ENCODE results near the gene CTBP1. TPM values are rescaled to one million over a fixed set of nuclear protein-coding genes. Genes with fewer than 3 reads are reported as not detected.

Gene CTBP1
- total and polyA plus RNA-seq, 9 of the 15 experiments (the other 6 are each of a cell fraction or from before 2014, with no cell fraction given) = 14.5 to 162 (median 68.2) TPM

DNA sequence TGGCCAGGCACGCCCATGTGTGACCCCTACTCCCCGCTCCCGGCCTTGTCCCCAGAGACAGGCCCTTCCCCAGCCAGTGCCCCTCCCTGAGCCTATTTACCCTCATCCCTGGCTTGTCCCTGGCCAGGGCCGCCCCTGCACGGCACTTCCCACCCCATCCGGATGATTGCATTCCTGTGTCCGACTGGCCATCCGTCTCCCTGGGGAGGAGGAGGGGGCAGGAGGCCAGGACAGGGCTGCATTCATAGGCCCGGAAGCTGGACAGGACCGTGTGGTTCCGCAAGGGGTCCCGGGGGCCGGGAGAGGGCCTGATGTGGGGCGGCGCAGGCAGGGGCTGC, 22.8 kb downstream of the CTBP1 start:
- BruUV-seq (replicated peaks) = no TSS peak
- H3K9me1 ChIP-seq (ENCODE audit: control insufficient read depth, insufficient read depth, low read length) = no peaks in the 10 kb centered on the region
- ATAC-seq (no peak), DNase-seq (ENCODE audit: extremely low read depth in 1 of 4, low spot score in 3 of 4) (no peak), FAIRE-seq (no peak)
- in situ Hi-C loops (cut with MboI) = no loop called here
- no peak overlapping the region for H2AFZ ChIP-seq (ENCODE audit: low read depth, low read length)
- no peaks in the 10 kb centered on the region for H4K20me1 ChIP-seq (replicated peaks; ENCODE audit: control insufficient read depth, insufficient read depth, low read length)
- peaks cover 94% of the 10 kb centered on the region for H3K36me3 ChIP-seq (ENCODE audit: control insufficient read depth, insufficient read depth, low read length)
- no peak overlapping the region for H3K9ac ChIP-seq (ENCODE audit: insufficient read depth in 1 of 2, low read depth in 2 of 2, low read length in 2 of 2)
- POLR2A ChIA-PET = no interaction called here
- no peaks in the 10 kb centered on the region for H3K79me2 ChIP-seq (ENCODE audit: control insufficient read depth, insufficient read depth, low read length)
- over 99% methylated on average over 12 of the region's 15 CpGs for WGBS (ENCODE audit: insufficient coverage, low coverage, missing lambda C conversion rate)
- no peak overlapping the region for H3K4me2 ChIP-seq (ENCODE audit: insufficient read depth, low read length)
- no peaks in the 10 kb centered on the region; a peak in 2 of 5 replicates for H3K27me3 ChIP-seq (ENCODE audit: control insufficient read depth in 2 of 2, insufficient read depth in 2 of 2, low read length in 2 of 2)
- no peak overlapping the region for H3K4me3 ChIP-seq
- peaks cover 0 to 4% of the 10 kb centered on the region in 2 experiments; a peak in 1 of 5 replicates for H3K4me1 ChIP-seq (replicated peaks in 1 of 2; ENCODE audit: control insufficient read depth in 2 of 2, insufficient read depth in 2 of 2, low read length in 2 of 2)
- H3K27ac ChIP-seq (ENCODE audit: extremely low read depth, low read depth, low read length) = no peak overlapping the region
- TF ChIP-seq CCNT2 (IDR thresholded peaks at IDR 0.05; ENCODE audit: borderline replicate concordance, extremely low read depth, insufficient read length, low read depth, low read length) (no peak), MEF2D (tag; conservative IDR thresholded peaks at IDR 0.05; ENCODE audit: low read depth) (no peak), ZNF586 (CRISPR knock-in tag; conservative IDR thresholded peaks at IDR 0.05) (no peak), CREB1 (IDR thresholded peaks at IDR 0.05) (no peak), CREB1 (CRISPR knock-in tag; IDR thresholded peaks at IDR 0.05) (no peak), FOXO4 (CRISPR knock-in tag; IDR thresholded peaks at IDR 0.05) (no peak), TAF9B (IDR thresholded peaks at IDR 0.05; ENCODE audit: partially characterized antibody) (no peak)
- TF ChIP-seq, protein P1, sequence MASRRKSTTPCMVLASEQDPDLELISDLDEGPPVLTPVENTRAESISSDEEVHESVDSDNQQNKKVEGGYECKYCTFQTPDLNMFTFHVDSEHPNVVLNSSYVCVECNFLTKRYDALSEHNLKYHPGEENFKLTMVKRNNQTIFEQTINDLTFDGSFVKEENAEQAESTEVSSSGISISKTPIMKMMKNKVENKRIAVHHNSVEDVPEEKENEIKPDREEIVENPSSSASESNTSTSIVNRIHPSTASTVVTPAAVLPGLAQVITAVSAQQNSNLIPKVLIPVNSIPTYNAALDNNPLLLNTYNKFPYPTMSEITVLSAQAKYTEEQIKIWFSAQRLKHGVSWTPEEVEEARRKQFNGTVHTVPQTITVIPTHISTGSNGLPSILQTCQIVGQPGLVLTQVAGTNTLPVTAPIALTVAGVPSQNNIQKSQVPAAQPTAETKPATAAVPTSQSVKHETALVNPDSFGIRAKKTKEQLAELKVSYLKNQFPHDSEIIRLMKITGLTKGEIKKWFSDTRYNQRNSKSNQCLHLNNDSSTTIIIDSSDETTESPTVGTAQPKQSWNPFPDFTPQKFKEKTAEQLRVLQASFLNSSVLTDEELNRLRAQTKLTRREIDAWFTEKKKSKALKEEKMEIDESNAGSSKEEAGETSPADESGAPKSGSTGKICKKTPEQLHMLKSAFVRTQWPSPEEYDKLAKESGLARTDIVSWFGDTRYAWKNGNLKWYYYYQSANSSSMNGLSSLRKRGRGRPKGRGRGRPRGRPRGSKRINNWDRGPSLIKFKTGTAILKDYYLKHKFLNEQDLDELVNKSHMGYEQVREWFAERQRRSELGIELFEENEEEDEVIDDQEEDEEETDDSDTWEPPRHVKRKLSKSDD (conservative IDR thresholded peaks at IDR 0.05; ENCODE audit: low read length) = no peak
- TF ChIP-seq, protein P2, sequence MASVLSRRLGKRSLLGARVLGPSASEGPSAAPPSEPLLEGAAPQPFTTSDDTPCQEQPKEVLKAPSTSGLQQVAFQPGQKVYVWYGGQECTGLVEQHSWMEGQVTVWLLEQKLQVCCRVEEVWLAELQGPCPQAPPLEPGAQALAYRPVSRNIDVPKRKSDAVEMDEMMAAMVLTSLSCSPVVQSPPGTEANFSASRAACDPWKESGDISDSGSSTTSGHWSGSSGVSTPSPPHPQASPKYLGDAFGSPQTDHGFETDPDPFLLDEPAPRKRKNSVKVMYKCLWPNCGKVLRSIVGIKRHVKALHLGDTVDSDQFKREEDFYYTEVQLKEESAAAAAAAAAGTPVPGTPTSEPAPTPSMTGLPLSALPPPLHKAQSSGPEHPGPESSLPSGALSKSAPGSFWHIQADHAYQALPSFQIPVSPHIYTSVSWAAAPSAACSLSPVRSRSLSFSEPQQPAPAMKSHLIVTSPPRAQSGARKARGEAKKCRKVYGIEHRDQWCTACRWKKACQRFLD (CRISPR knock-in tag; IDR thresholded peaks at IDR 0.05) = no peak
- CTCF ChIA-PET (ENCODE audit: low intra/inter-chr PET ratio) = no interaction called here
- H3K9me3 ChIP-seq (replicated peaks; ENCODE audit: control insufficient read depth, insufficient read depth, low read depth, low read length) = no peaks in the 10 kb centered on the region
- intact Hi-C loops (cut with micrococcal nuclease) = no loop called here

Data from K562 (cell line).